ENCODE results near the gene ASTN1. TPM values are rescaled to one million over a fixed set of nuclear protein-coding genes. Genes with fewer than 3 reads are reported as not detected.

The ASTN1 gene
- total RNA-seq, 4 donors from 2014 or later: 0.13 to 3.7 (median 0.84) TPM

DNA sequence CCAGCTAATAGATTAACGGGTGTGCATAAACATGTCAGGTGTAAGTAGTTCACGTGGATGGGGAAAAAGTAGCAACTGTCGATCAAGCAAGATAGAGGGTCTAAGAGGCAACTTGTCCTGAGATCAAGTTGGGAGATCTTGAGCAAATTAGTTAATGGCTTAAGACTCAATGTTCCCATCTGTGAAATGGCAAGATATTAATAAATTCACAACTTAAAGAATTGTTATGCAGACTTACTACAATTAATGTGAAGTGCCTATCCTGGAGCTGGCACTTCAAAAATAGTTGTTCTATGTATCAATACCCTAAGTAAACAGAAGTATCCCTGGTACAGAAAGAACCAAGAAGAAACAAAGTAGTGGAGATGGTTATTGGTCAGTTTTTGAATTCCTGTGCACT, 312.4 kb downstream of the ASTN1 start:
- DNase-seq (ENCODE audit: low spot score) (no peak), ATAC-seq (ENCODE audit: low FRiP score) (no peak)
- no peak for TF ChIP-seq CTCF (IDR thresholded peaks at IDR 0.05)

GRCh38 chr1:176850871-176851270, 313.6 kb downstream of the ASTN1 start:
- no peak for TF ChIP-seq CTCF (IDR thresholded peaks at IDR 0.05)
- ATAC-seq (ENCODE audit: low FRiP score) (no peak), DNase-seq (ENCODE audit: low spot score) (no peak)

GRCh38 chr1:176849281-176849680, 315.2 kb downstream of the ASTN1 start:
- no peak for TF ChIP-seq CTCF (IDR thresholded peaks at IDR 0.05)
- ATAC-seq (ENCODE audit: low FRiP score) (no peak), DNase-seq (ENCODE audit: low spot score) (no peak)

DNA sequence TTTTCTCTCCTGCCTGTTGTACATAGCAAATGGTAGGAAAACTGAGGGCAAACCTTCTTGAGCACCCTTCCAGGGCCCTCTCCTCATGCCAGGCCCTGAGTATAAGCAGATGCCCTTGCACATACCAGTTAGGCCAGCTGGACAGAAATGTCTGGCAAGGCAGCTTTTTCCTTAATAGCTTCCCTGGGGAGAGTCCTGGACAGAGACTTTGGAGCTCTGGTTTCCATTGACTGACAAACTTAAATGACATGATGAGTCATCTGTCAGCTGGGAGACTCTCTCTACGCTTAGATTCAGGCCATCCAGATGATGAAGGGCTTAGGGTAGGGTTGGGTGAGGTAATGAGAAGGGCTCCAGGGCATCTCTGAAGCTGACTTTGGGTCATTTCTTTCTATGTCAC, 317.5 kb downstream of the ASTN1 start:
- no peak for TF ChIP-seq CTCF (IDR thresholded peaks at IDR 0.05)
- DNase-seq (ENCODE audit: low spot score): no peak
- ATAC-seq (ENCODE audit: low FRiP score): no peak

GRCh38 chr1:176843352-176844297, 320.9 kb downstream of the ASTN1 start:
- TF ChIP-seq CTCF (IDR thresholded peaks at IDR 0.05): peak in 1 of 3 donors; percentile 26
- DNase-seq (ENCODE audit: low spot score) (no peak), ATAC-seq (ENCODE audit: low FRiP score) (peak; percentile 31)

GRCh38 chr1:176841238-176841637, 323.3 kb downstream of the ASTN1 start:
- ATAC-seq (ENCODE audit: low FRiP score) (no peak), DNase-seq (ENCODE audit: low spot score) (no peak)
- no peak for TF ChIP-seq CTCF (IDR thresholded peaks at IDR 0.05)

- no peak for TF ChIP-seq CTCF (IDR thresholded peaks at IDR 0.05)
- ATAC-seq (ENCODE audit: low FRiP score) (no peak), DNase-seq (ENCODE audit: low spot score) (no peak)
Measured at GRCh38 chr1:176839216-176839615, 325.3 kb downstream of the ASTN1 start.
